Measurements from ENCODE around the gene CST5.

Gene CST5

DNA sequence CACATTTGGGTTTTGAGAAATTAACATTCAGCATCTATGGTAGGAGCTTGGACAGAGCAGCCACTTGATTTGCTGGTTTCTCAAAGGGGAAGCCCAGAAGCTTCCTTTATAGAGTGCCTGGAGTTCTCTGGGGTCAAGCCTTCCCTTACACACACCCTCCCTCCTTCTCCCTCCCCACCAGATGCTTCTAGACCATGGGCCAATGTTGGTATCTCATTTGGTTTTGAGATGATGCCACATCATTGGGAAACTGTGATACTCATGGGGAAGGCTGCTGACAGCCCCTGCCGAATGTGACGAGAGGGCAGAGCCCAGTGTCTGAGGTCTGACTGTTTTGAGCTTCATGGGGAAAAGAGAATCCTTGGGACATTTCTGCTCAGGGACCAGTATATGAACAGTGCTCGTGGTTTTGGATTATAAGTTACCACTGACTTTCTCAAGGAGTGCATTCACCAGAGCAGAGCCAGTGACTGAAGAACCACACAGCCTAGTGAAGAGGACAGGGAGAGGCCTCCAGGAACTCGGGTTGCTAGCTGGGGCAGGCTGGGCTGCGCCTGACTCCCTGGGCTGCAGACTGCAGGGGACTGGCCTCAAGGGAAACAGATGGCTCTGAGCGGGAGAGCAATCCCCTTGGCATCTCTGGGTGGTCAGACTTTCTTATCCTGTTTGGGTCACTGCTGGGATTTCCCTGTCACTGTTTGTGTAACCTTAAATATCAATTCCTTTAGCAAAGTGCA, 46.4 kb upstream of the CST5 start:
- Mint-ChIP-seq H3K27ac (no peak overlapping the region), H3K27me3 (ENCODE audit: low read depth, poor library complexity) (peaks cover 5% of the 10 kb centered on the region), H3K4me3 (no peak overlapping the region), H3K36me3 (ENCODE audit: low read depth) (no peaks in the 10 kb centered on the region), H3K9me3 (peaks cover 10% of the 10 kb centered on the region), H3K4me1 (peaks cover 27% of the 10 kb centered on the region)
- DNase-seq = no peak
- TF ChIP-seq, protein P1, sequence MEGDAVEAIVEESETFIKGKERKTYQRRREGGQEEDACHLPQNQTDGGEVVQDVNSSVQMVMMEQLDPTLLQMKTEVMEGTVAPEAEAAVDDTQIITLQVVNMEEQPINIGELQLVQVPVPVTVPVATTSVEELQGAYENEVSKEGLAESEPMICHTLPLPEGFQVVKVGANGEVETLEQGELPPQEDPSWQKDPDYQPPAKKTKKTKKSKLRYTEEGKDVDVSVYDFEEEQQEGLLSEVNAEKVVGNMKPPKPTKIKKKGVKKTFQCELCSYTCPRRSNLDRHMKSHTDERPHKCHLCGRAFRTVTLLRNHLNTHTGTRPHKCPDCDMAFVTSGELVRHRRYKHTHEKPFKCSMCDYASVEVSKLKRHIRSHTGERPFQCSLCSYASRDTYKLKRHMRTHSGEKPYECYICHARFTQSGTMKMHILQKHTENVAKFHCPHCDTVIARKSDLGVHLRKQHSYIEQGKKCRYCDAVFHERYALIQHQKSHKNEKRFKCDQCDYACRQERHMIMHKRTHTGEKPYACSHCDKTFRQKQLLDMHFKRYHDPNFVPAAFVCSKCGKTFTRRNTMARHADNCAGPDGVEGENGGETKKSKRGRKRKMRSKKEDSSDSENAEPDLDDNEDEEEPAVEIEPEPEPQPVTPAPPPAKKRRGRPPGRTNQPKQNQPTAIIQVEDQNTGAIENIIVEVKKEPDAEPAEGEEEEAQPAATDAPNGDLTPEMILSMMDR (IDR thresholded peaks at IDR 0.05) = no peak

DNA sequence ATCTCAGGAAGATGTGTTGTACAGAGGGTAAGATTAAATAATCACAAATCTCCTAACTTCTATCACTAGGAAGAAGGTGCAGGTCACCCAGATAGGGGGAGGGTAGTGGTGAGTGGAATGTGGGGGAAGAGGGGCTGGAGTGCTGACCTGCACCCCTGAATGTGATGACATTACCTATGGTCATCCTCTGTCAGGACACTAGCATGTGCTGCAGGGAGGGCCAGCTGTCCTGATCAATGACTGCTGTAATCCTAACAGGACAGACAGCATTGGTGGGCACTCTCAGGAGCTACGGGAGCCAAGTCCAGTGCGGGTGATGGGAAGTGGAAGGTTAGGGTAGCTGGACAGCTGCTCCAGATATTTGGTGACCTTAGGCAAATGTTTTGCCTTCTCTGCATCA, 45.2 kb upstream of the CST5 start:
- TF ChIP-seq, protein P1 (IDR thresholded peaks at IDR 0.05) = no peak
- no peak overlapping the region for H3K4me3 Mint-ChIP-seq
- H3K27ac Mint-ChIP-seq = no peak overlapping the region

DNA sequence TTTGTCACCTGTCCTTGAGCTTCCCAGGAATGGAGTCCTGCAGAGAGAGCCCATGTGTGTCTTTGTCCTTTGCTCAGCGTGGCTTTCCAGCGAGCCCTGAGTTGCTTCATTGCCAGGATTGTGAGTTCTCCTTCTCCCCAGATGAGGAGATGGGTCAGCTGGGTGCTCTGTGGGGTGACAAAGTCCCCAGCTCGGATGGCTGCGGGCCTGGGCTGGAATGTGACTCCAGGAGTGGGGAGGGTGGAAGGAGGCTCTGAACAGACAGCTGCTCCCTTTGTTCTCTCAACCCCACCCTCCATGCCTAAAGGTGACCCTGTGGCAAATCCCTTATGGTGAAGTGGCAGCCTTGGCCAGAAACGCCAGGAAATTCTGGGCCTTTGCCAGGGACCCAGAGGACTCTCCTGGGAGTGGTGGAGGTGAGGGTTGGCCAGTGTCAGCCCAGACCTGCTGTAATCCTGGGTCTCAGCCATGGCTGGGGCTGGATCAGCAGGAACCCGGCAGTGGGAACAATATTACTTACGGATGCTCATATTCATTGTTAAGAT, 44.4 kb upstream of the CST5 start:
- H3K27ac Mint-ChIP-seq = no peak overlapping the region
- H3K9me3 Mint-ChIP-seq = no peaks in the 10 kb centered on the region
- H3K4me1 Mint-ChIP-seq = peaks cover 44% of the 10 kb centered on the region
- TF ChIP-seq, protein P1 (IDR thresholded peaks at IDR 0.05) = no peak
- H3K36me3 Mint-ChIP-seq (ENCODE audit: low read depth) = no peaks in the 10 kb centered on the region
- H3K27me3 Mint-ChIP-seq (ENCODE audit: low read depth, poor library complexity) = peaks cover 3% of the 10 kb centered on the region
- H3K4me3 Mint-ChIP-seq = no peak overlapping the region
- DNase-seq = no peak

More for the DNA sequence above, 45.2 kb upstream of the CST5 start:
- Mint-ChIP-seq H3K4me1 (peaks cover 38% of the 10 kb centered on the region), H3K36me3 (ENCODE audit: low read depth) (no peaks in the 10 kb centered on the region), H3K27me3 (ENCODE audit: low read depth, poor library complexity) (peaks cover 5% of the 10 kb centered on the region), H3K9me3 (peaks cover under 1% of the 10 kb centered on the region)
- no peak for DNase-seq

DNA sequence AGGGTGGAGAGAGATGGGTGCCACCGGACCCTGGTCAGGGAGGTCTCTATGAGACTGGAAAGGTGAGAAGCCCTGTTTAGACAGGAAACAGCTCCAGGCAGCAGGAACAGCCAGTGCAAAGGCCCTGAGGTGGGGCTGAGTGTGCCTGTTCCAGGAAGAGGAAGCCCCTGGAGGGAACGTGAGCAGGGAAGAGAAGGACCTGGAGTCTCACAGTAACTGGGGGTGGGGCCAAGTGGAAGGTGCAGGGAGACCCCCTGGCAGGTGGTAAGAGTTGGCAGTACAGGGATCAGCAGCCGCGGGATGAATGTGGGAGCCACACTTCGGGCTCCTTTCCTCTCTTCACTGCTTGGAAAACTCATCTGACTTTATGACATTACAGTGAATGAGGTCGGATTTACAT, 43.8 kb upstream of the CST5 start:
- Mint-ChIP-seq H3K27ac (no peak overlapping the region), H3K4me3 (no peak overlapping the region), H3K9me3 (no peaks in the 10 kb centered on the region), H3K4me1 (peaks cover 48% of the 10 kb centered on the region), H3K27me3 (ENCODE audit: low read depth, poor library complexity) (no peaks in the 10 kb centered on the region), H3K36me3 (ENCODE audit: low read depth) (no peaks in the 10 kb centered on the region)
- TF ChIP-seq, protein P1 (IDR thresholded peaks at IDR 0.05) = no peak
- DNase-seq = no peak

DNA sequence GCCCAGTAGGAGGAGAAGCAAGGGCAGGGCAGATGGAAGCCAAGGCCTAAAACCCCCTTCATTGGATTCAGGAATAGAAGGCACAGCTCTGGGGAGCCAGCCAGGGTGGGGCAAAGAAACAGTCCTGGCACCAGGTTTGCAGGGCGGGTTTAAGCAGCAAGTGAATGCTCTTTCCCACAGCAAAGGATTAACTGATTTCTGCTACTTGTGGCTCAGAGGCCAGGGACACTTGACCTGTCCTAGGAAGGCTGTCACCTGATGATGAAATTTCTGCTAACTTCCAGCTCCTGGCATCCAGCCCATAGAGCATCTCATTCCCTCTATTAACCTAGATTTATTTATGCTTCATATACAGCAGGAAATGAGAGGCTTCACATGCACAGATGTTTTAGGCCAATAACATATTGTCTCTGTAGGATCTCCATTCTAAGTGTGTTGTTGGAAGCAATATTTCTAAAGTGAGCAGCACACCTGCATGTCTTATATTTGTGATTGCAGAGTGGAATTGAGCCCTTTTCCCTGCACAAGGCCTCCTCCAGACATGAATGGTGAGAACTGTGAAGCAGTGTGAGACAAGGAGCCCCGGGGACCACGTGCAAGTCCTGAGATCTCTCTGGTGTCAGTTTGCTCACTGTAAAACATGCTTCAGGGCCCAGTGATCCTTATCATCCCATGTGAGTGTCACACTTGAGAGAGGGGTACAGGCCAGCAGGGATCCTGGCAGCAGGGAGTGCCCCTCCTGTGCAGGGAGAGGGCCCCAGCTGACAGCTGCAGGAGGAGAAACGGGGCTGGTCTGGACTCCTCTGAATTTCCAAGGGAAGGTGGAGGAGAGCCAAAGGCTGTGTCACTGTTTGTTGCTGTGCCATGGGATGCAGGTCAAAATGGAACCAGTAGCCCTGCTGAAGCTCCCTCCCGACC, 41.1 kb upstream of the CST5 start:
- no peak overlapping the region for H3K27ac Mint-ChIP-seq
- H3K9me3 Mint-ChIP-seq = no peaks in the 10 kb centered on the region
- H3K4me3 Mint-ChIP-seq = no peak overlapping the region

More for the DNA sequence above, 41.1 kb upstream of the CST5 start:
- H3K4me1 Mint-ChIP-seq = peaks cover 59% of the 10 kb centered on the region
- no peak for DNase-seq
- no peaks in the 10 kb centered on the region for H3K36me3 Mint-ChIP-seq (ENCODE audit: low read depth)
- peaks cover 10% of the 10 kb centered on the region for H3K27me3 Mint-ChIP-seq (ENCODE audit: low read depth, poor library complexity)
- TF ChIP-seq, protein P1 (IDR thresholded peaks at IDR 0.05) = no peak
